DOHH2 (cell line): Measurements from ENCODE around the gene CATSPER4.

Experiments
- CTCF ChIP-seq: fragments of 200-600 bp; sonication (generic); IDR thresholded peaks from one replicate; pipeline ENCODE4 v1.5.1; 2014; ENCODE audit warnings: antibody characterized with exemption, mild to moderate bottlenecking, low read depth, low read length; ENCODE audit not compliant: poor library complexity, severe bottlenecking
- EZH2phosphoT487 ChIP-seq: fragments of 200-600 bp; sonication (generic); IDR thresholded peaks from 2 replicates; pipeline ENCODE4 v1.6.1; 2017; ENCODE audit warnings: borderline replicate concordance, mild to moderate bottlenecking, antibody characterized with exemption, low read length, moderate library complexity, mixed read lengths

GRCh38 chr1:26197301-26197700 is 6.9 kb downstream of the CATSPER4 start:
- TF ChIP-seq CTCF (no peak), EZH2phosphoT487 (no peak)
